ENCODE measurements around the gene TNFRSF25. TPM values are rescaled to one million over a fixed set of nuclear protein-coding genes. Genes with fewer than 3 reads are reported as not detected.

TNFRSF25 gene
- total and polyA plus RNA-seq, 2 donors (not counting 3 experiments of a cell fraction or from before 2014, with no cell fraction given): 33.9 to 38.8 TPM

DNA sequence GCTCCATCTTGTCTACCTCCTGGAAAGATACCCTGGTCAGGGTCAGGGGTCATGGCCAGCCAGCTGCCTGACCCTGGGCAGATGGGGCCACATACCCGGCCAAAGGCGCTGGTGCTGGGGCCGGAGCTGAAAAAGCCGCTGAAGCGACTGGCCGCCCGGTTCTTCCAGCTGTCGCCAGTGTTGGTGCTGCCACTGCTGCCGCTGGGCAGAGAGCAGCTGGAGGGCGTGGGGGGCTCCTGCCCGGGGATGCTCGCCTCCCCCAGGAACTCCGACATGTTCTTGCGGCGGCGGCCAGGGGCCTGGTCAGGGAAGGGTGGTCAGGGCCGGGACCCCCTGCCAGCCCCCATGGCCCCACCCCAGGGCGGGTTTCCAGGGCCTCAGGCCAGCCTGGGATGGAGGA, 7.2 kb upstream of the TNFRSF25 start:
- Histone ChIP-seq H3K27ac (ENCODE audit: insufficient read depth, low read depth, low read length) (no peak overlapping the region), H3K9me1 (replicated peaks; ENCODE audit: control insufficient read depth, extremely low read depth, insufficient read depth, low read length) (no peaks in the 10 kb centered on the region), H3K4me1 (ENCODE audit: control insufficient read depth, extremely low read depth, insufficient read depth, low read length) (no peaks in the 10 kb centered on the region), H3K9ac (replicated peaks; ENCODE audit: extremely low read depth, insufficient read depth, low read length) (no peak overlapping the region), H3K4me2 (ENCODE audit: insufficient read depth, low read length) (no peak overlapping the region), H3K27me3 (ENCODE audit: control insufficient read depth in 2 of 2, insufficient read depth in 2 of 2, low read length in 2 of 2) (no peaks in the 10 kb centered on the region), H4K20me1 (replicated peaks; ENCODE audit: control insufficient read depth, extremely low read depth, insufficient read depth, low read length) (no peaks in the 10 kb centered on the region), H3K36me3 (ENCODE audit: control insufficient read depth in 2 of 2, extremely low read depth in 1 of 2, insufficient read depth in 2 of 2, low read length in 2 of 2) (peaks cover 13 to 63% of the 10 kb centered on the region in 2 experiments), H3K4me3 (replicated peaks in 1 of 3; ENCODE audit: insufficient read depth in 1 of 3, low read depth in 1 of 3, low read length in 3 of 3) (no peak overlapping the region), H3K79me2 (ENCODE audit: control insufficient read depth, insufficient read depth, low read length) (no peaks in the 10 kb centered on the region), H2AFZ (ENCODE audit: low read depth, low read length) (no peak overlapping the region), H3K9me3 (replicated peaks; ENCODE audit: control insufficient read depth, insufficient read depth, low read length) (no peaks in the 10 kb centered on the region)
- no TSS peak for BruUV-seq (replicated peaks)
- POLR2A ChIA-PET: no interaction called here
- dilution Hi-C loops (cut with MboI; ENCODE audit: extremely low pct_ligation_motif_present, low sequenced_read_pairs) (no loop called here), intact Hi-C loops (cut with micrococcal nuclease) (no loop called here)
- FAIRE-seq: no peak
- DNase-seq (ENCODE audit: low read depth, low spot score): no peak
- CTCF ChIA-PET: interaction anchor here (1.5 to 1.7 kb wide), 2 partner anchors 13 to 50 kb away, joined by 4 to 6 read pairs; no protein-coding TSS in a partner anchor
- TF ChIP-seq POLR2A (IDR thresholded peaks at IDR 0.05; ENCODE audit: low read depth, low read length): no peak
- TF ChIP-seq GATA2 (IDR thresholded peaks at IDR 0.05; ENCODE audit: insufficient read depth, insufficient read length, low read depth, low read length): no peak
- TF ChIP-seq EZH2 (IDR thresholded peaks at IDR 0.05; ENCODE audit: borderline replicate concordance, low read depth, low read length, severe bottlenecking): no peak
- TF ChIP-seq FOS (IDR thresholded peaks at IDR 0.05; ENCODE audit: borderline replicate concordance, insufficient read depth, low read length): no peak
- no peak for TF ChIP-seq POLR2AphosphoS5 (IDR thresholded peaks at IDR 0.05; ENCODE audit: insufficient read depth, low read depth, low read length)
- TF ChIP-seq JUN (IDR thresholded peaks at IDR 0.05; ENCODE audit: borderline replicate concordance, insufficient read depth, insufficient read length, low read depth): no peak
- no peak for TF ChIP-seq MYC (IDR thresholded peaks at IDR 0.05; ENCODE audit: low read depth, low read length)
- TF ChIP-seq, protein P1, sequence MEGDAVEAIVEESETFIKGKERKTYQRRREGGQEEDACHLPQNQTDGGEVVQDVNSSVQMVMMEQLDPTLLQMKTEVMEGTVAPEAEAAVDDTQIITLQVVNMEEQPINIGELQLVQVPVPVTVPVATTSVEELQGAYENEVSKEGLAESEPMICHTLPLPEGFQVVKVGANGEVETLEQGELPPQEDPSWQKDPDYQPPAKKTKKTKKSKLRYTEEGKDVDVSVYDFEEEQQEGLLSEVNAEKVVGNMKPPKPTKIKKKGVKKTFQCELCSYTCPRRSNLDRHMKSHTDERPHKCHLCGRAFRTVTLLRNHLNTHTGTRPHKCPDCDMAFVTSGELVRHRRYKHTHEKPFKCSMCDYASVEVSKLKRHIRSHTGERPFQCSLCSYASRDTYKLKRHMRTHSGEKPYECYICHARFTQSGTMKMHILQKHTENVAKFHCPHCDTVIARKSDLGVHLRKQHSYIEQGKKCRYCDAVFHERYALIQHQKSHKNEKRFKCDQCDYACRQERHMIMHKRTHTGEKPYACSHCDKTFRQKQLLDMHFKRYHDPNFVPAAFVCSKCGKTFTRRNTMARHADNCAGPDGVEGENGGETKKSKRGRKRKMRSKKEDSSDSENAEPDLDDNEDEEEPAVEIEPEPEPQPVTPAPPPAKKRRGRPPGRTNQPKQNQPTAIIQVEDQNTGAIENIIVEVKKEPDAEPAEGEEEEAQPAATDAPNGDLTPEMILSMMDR (IDR thresholded peaks at IDR 0.05; ENCODE audit: extremely low read depth in 1 of 2, insufficient read depth in 1 of 2, low read depth in 1 of 2, low read length in 2 of 2): no peak
- TF ChIP-seq, protein P2, sequence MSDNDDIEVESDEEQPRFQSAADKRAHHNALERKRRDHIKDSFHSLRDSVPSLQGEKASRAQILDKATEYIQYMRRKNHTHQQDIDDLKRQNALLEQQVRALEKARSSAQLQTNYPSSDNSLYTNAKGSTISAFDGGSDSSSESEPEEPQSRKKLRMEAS (IDR thresholded peaks at IDR 0.05; ENCODE audit: insufficient read depth, insufficient read length): no peak
